Iris pigment epithelial cell (primary cell): ENCODE results near the gene OXCT1.
"Not testable (repeated sequence)": the region's sequence is repeated elsewhere in the genome, so short reads cannot be mapped to it uniquely, and the experiment has no call there.

Experiments used
- DNase-seq: peaks from one replicate; pipeline ENCODE4 v3.0.0-alpha.2; 2011; ENCODE audit warnings: low read depth

OXCT1 gene

GRCh38 chr5:41874512-41875060 is 4.4 kb upstream of the OXCT1 start:
- DNase-seq = no peak

DNA sequence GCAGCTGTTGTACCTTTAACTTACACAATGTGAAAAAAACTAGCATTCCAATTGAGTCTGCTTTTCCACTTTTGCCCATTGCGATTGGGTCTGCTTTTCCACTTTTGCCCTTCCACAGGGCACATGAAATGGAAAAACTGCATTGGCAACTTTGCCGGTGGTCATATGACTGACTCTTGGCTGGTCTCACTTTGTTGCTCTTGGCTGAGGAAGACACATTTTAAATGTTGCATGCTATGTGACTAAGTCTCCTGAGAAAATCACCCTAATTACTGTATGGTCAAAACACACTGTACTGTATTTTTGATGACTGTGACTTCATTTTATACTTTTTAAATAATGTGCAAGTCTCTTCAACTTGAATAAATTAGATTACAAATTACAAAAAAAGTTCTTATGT is 1.6 kb upstream of the OXCT1 start:
- DNase-seq = peak; percentile 8

- DNase-seq = no peak
Observed at GRCh38 chr5:41870627-41871048, 413 bp upstream of the OXCT1 start.

GRCh38 chr5:41869151-41869723 is 988 bp downstream of the OXCT1 start:
- DNase-seq = peak; percentile 20

DNA sequence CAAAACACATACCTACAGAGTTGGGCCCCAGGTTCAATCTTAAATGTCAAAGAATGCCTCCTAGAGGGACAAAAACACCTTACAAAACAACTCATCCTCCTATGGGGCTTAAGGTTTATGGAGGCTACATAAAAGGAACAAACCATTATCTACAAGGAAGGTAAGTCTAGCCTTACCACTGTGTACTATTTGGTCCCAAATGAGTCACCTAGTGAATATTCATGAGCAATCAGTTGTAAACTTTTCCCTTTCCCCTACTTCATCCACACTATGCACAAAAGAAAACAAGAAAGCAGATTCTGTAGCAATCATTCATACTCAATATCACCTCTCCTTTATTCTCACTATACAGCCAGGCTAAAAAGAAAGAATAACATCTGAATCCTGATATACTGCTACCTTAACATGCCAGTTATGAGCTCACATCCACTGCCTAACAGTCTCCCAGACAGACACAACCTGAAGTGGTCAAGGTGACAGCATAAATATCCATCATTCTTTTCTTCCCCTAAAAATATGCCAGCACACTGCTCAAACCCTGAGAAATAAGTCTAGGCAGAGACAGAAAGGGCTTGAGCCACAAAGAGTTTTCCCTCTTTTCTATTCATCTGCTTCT is 6.2 kb downstream of the OXCT1 start:
- peak; percentile 53 for DNase-seq

- no peak for DNase-seq
Observed at GRCh38 chr5:41858890-41859289, 11.3 kb downstream of the OXCT1 start.

DNA sequence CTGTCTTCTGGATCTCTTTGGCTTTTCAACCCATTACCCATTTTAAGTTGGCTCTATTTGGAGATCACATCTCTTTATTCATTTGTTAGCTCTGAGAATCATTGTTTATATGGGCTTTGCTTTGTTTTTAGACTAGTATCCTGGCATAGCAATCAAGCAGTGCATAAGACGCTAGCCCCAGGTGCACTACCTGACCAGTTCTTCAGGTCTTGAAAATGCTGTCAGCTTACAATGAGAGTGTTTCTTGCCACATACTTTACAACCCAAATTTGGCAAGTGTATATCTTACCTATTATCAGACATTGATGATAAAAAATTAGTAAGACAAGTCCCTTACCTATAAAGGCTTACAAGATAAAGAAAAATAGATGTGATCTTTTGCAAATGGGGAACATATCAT is 12.2 kb downstream of the OXCT1 start:
- DNase-seq = no peak

GRCh38 chr5:41856644-41857491 is 13.4 kb downstream of the OXCT1 start:
- peak; percentile 66 for DNase-seq

- no peak for DNase-seq
Observed at GRCh38 chr5:41852293-41852692, 17.9 kb downstream of the OXCT1 start.

DNA sequence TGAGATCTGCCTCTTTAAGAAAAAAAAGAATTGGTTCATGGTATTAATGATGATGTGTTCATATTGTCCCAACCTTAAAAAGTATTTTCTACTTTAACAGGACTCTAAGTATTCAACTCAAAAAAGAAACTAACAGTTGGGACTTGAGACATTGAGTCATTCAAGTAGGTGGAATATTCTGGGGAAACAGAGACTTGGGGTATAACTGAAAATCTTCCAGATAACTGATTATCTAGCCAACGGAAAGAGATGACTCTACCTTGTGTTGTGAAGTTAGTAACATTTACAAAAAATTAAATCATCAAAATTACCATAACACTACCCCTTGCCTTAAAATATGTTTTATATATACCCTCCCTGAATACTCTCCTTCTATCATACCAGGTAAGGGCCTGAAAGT is 19.1 kb downstream of the OXCT1 start:
- DNase-seq = no peak

GRCh38 chr5:41848983-41849382 is 21.2 kb downstream of the OXCT1 start:
- no peak for DNase-seq

GRCh38 chr5:41845751-41846150 is 24.5 kb downstream of the OXCT1 start:
- not testable (repeated sequence) for DNase-seq

DNA sequence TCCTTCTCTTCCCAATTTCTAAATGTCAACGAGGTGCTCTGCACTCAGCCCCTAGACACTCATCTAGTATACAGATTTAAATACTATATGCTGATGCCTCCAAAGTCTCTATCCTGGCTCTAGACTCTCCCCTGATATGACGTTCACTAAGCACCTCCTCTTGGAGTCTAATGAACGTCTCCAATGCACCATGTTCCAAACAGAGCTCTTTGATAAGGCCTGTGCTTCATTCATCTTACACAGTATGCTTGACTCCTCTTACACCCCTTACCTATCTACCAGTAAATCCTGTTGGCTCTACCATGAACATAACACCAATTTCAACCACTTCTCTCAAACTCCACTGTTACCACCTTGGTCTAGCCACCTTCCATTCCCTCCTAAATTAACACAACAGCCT is 25.7 kb downstream of the OXCT1 start:
- no peak for DNase-seq

GRCh38 chr5:41843456-41844370 is 26.5 kb downstream of the OXCT1 start:
- peak; percentile 68 for DNase-seq

- DNase-seq = no peak
Observed at GRCh38 chr5:41842777-41843176, 27.4 kb downstream of the OXCT1 start.

DNA sequence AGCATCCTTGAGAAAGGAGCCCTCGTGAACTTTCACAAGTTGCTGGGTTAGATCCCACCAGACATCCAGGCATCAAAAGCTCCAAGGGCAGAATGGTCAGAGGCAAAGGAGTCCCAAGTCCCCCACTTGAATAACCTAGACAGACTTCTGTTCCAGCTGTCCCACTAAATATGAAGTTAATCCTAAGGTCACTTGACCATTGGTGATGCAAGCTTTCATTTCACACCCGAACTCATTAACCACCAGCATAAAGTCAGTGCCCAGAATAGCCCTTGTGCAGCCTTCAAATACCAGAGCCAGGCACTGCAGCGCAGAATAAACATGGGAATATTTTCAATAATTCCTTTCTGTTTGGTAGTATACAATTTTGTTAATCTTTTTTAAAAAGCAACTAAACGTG is 28.9 kb downstream of the OXCT1 start:
- no peak for DNase-seq

DNA sequence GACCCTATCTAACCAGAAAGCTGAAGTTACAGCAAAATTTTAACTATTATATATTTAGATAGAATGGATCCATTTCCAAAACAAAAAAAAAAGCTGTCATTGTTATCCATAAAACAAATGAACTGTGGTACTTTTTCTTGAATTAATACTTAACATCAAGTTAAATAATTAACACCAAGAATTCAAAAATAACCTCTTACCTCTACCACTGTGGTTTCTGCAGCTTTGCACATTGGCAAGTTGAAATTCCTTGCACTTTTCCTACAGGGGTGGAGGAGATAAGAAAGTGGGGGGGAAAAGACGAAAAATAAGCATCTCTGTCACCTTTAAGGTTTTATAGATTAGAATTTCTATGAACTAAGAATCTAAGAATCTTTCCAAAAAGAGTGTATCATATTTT is 30.0 kb downstream of the OXCT1 start:
- no peak for DNase-seq

DNA sequence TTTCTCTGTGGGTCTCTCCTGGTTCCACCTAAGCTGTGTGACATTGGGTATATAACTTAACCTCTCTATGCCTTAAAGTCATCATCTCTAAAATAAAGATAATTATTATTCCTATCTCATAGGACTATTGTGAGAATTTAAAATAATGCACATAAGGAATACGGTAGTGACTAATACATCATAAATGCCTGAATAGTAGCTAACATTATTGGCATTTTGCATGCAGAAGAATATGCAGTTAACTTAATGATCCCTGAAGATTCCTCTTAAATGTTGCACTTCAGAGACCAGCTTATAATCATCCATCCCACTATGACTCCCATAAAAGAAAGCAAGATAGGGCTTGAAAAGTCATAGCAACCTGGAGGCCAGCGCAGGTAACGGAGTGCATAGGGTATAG is 32.4 kb downstream of the OXCT1 start:
- DNase-seq = no peak

DNA sequence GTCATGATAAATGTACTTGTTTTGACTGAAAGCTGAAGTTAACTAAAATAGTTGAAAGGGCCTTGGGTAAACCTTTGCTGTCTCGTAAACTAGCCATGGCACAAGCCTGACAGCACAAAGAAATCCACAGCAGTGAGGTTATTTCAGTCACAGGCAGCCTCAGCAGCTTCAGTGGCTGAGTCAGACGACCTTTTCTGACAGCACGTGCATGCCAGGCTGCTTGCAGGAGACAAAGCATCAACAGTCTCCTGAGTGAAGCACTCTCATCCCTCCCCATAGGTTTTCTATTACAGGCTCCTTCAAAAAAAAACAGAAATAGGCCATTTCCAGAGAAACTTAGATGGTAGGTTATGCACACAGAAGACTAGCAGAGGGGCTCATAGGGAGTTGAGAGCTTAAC is 34.6 kb downstream of the OXCT1 start:
- peak; percentile 89 for DNase-seq

- no peak for DNase-seq
Observed at GRCh38 chr5:41834506-41834905, 35.7 kb downstream of the OXCT1 start.

- no peak for DNase-seq
Observed at GRCh38 chr5:41832430-41832829, 37.8 kb downstream of the OXCT1 start.

GRCh38 chr5:41831155-41831554 is 39.1 kb downstream of the OXCT1 start:
- no peak for DNase-seq
